GM19397 (cell line): ENCODE data around the gene MLLT10.

ENCODE experiments used
- ATAC-seq: cut with Tn5 transposase; IDR thresholded peaks from one replicate; pipeline ENCODE4 v1.9.1; 2021; ENCODE audit warnings: mild to moderate bottlenecking, moderate library complexity; ENCODE audit not compliant: unreplicated experiment

Gene MLLT10

DNA sequence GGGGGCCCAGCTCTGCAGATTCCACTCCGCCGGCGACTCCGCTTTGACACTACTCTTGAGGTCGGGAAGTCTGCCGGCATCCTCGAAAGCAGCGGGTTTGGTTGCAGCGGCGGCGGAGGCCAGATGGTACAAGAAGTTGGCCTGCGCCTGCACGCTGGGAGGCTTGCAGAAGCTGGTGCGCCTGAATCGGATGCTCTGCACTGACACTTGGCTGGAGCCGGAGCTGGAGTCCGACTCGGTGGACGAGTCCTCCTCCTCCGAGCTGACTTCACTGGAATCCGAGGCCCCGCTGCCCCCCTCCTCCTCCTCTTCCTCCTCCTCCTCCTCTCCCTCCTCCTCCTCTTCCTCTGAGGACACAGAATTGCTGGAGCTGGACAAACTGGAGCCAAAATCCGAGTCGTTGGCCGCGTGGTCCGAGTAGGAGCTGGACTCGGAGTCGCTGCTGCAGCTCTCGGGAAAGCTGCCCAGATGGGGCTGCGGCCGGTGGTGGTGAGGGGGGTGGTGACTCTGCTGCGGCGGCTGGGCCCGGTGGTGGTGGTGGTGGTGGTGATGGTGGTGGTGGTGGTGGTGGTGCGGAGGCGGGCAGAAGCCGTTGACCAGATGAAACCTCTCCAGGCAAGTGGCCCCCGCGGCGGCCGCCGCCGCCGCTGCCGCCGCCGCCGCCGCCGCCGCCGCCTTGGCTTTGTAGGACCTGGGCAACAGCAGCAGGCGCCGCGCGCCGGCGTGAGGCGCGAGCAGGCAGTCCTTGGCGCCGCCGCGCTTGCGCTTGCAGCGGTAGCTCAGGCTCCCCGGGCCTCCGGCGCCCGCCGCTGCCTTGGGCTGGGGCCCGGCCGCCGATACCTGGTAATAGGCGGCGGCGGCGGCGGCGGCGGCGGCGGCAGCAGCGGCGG is 17.5 kb upstream of the MLLT10 start:
- ATAC-seq = peak; percentile 77

DNA sequence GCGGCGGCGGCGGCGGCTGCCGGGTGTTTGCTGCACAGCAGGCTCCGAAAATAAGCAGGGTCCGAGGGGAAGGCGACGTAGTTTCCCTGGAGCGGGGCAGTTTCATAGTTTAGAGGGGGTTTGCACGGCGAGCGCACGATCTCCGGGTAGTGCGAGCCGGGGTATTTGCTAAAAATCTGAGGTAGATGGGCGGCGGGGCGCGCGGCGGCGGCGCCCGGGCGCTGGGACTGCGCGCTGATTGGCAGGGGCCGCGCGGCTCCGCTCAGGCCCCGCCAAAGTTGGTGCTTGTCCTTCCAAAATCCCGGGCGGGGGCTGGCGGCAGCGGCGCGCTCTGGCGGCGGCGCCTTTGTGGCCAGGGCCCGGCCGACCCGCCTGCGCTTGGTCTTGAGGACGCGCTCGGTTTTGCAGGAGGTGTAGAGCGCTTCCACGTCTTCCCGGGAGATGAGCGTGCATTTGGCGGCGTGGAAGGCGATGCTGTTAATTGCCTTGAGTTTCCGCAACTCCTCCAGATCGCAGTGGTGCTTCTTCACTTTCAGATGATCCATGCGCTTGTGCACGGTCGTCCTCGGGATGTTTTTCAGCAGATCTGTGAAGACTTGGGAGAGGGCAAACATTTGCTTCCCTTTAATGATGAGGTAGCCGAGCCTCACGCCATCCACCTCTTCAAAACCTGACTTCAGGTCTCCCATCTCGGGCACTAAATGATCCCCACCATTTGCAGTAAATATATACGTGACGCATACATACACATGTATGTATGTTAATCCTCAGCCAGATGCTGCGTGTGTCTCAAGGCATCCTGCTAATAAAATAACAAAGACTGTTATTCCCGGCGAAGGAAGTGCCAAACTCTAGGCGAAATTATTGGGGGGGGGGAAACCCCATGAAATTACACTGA is 16.6 kb upstream of the MLLT10 start:
- ATAC-seq = peak; percentile 70

DNA sequence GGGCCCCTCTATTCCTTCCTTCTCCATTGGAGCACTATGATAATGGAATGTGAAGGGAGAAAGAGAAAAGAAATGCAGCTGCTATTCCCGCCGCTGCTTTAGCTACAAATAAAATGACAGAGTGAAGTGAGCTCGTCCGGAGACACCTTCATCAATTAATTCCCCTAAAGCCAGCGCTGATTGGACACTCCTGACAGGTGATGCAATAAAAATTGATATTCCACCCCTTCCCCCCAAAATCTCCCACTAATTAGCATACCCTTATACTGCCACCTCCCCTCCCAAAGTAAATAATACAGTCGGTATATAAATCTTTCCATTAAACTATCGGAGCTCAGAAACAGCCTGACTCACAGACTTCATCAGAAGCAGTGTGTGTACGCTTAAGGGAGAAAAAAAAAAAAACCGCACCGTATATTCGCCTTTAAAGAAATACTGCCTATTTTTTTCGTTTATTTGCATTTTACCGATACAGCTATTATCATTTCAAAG is 15.8 kb upstream of the MLLT10 start:
- ATAC-seq = no peak

DNA sequence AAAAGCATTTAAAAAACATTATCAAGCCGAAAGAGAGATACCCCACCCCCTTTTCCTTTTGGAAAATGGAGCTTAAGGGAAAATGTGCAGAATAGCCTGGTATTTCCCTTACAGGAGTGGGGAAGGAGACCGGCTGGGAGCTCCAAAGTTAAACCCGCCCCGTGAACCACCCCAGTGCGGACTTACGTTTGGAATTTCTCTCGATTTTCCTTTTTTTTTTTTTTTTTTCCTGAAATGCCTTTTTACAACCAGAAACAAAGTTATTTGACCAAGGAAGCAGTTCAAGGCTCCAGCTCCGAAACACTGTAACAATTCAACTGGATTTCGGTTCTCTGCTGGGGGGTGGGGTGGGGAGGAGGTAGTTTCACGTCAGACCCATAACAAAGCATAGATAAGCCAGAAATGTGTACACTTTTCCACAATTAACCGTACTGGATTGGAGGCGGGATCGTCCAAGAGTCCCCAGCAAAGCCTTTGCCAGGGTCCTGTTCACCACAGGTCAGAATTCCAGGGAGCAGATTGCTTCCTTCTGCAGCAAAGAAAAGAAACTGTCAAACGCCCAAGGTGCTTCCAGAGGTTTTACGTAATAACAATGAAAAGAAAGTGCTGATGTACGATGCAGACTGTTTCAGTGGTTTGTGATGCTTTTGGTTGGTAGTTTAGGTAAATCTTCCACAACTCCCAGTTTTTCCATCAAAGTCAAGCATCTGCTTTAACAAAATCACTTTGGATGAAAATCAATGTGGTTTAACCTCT is 15.2 kb upstream of the MLLT10 start:
- no peak for ATAC-seq

DNA sequence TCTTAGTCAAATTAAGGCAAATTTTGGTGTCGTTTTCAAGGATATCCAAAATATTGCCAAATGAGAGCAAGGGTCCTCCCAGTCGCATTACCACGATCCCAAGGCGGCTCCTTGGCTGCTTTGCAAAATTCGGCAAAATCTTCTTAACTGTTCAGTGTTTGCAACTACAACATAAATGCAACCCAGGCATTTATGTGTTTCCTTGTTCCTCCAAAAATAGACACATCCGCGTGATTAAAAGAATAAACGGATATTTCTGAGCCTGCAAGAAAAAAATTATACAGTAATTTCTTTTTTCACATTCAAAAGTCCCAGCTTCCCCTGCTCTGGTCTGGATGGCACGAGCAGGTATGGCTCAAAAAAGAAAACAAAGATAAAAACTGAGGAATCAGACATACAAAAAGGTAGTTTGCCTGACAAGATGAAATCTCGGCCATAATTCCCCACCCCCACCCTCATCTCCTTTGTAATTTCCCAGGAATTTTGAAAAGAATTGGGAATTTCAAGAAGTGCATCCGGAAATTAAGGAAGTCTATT is 14.6 kb upstream of the MLLT10 start:
- no peak for ATAC-seq

DNA sequence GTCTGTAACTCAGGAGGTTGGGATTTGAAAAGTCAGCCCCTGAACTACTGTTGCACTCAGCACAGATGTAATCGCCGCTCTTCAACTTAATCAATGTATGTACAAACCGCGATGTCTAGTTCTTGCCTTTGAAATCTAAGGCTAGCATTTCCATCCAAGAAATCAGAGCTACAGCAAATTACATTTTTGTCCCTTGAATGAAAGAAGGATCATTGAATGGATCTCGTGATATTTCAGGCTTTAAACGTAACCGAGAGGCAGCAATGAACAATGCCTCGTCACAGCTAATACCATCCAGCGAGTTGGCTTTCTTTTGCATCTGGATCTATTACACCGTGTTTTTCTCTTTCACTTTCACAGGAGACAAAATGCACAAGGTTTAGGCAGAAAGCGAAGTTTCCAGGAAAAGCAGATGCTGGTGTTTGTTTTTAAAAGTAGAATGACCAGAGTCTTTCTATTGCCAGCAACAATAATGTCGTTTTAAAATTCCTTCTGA is 14.0 kb upstream of the MLLT10 start:
- no peak for ATAC-seq

DNA sequence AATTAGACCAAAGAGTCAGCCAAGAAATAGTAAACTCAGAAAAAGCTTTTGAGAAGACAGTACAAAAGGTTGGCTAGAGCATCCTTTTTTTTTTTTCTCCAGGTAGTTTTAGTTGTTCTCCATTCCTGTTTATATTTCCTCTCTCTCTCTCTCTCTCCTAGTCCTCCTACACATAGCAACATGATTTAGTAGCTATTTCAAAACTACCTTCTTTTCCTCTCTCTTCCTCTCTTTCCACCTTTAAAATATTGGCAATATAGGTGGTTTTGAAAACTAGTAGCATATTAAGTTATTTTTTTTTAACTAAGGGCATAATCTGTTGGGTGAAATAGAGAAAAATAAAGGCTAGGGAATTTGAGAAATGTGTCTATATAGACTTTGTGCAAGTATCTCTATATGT is 13.5 kb upstream of the MLLT10 start:
- ATAC-seq = no peak

DNA sequence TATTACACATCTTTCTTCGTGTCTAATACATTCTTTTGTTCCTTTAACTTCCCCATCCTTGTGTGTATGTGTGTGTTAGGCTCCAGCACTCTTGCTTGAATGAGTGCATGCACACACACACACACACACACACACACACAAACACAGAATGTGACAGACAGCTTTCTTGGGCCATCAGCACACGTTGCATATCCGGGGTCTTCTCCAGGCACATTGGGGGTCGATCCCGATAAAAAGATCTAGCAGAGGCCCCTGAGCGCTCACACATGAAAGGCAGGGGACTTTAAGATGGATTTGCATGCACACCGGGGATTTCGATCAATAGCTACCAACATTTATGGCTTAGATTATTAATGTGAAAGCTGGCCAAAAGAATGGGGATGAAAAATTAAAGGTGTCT is 13.1 kb upstream of the MLLT10 start:
- ATAC-seq = no peak

DNA sequence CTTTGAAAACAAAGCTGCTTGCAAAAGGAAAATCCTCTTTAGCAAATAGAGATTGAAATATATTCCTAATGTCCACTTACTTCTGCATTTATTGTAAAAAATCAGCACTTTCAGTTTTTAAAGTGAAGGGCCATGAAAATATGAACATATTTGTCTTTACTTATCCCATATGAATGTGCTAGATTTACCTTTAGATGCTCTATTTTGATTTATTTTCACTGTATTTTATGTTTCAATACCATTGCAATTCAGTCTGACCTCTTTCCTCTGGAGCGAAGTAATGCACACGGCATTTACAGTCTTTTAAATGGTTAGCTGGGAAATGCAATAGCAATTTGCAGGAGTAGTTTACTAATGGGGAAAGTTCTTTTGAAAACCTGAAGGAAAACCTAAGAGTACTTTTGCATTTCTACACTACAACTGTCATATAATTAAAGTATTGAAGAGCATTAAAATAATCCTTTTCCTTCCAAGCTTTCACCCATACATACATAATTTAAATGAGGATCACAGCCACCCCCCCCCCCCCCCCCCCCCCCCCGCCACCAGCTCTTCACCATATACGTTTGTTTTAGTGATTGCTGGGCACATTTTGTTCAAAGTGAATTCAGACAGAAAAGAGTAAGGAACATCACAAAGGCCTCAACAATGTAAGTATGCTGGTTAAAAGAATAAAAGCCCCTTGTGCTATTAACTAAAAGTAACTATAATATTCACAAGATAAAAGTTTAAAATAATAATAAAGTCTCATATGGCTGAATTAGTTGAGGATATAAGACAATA is 12.1 kb upstream of the MLLT10 start:
- ATAC-seq = no peak

DNA sequence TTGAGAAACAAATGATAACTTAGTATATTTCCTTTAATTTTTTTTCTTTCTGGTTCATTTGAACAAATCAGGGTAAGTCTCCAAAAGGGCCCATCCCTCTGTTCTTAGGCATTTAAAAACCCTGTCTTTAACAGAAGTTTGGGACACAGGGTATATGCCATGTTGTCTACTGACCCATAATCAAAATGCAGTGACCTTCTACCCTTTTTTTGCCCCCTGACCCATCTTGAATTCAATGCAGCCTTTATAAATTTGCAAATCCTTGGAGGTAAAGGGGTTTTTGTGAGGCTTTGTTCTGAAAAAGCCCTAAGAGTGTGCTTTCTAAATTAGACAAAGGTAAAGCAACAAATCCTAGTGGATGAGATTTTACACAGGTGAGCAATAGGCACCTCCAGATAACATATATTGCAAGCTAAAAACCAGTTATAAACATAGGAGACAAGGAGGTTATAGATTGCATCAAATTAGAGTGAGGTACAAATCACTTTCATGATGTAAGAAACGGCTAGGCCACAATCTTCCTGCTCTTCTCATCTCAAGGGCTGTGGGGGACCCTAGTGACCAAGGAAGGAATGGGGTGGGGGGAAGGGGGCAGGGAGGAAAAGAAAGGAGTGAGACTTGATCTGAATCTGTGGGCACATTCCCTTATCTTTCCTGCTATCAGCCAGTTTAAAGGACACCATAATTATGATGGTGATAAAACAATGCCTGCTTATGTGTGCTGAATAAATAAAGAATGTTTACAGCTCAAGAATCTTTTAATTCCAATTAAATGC is 11.2 kb upstream of the MLLT10 start:
- ATAC-seq = no peak

DNA sequence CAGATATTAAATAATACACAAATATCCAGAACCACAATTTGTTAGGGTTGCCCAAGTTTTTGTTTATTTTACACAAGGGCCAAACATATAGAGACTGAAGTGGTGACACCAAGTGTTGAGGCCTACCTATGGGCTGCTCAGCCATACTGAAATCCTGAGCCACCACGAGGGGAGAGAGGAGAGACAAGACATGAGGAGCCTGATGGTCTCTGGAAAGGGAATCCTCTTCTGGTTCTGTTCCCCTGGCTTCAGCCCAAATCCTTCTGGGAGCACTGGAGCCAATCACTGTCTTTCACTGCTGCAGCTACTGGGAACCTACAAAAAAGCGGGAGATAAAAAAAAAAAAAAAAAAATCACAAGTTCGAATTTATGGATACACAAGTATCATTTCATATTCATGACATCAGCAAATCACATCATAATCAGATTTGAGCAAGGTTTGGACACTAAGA is 10.4 kb upstream of the MLLT10 start:
- ATAC-seq = no peak

DNA sequence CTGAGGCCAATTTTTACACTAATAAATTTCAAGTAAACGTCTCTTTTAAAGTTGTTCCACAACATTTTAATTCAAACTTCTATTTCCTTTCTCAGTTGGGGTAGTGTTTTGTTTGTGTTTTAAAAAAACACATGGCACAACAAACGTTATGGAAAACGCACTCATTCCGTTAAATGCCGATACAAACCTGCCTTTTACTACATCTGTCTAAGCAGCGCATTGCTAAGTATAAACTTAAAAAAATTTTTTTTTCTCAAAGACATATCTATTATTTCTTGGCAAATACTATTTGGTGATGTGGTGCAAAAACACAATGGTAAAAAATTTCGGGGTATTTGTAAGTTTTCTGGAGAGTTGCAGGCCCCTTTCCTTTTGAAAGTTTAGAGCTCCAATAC is 9.9 kb upstream of the MLLT10 start:
- no peak for ATAC-seq

DNA sequence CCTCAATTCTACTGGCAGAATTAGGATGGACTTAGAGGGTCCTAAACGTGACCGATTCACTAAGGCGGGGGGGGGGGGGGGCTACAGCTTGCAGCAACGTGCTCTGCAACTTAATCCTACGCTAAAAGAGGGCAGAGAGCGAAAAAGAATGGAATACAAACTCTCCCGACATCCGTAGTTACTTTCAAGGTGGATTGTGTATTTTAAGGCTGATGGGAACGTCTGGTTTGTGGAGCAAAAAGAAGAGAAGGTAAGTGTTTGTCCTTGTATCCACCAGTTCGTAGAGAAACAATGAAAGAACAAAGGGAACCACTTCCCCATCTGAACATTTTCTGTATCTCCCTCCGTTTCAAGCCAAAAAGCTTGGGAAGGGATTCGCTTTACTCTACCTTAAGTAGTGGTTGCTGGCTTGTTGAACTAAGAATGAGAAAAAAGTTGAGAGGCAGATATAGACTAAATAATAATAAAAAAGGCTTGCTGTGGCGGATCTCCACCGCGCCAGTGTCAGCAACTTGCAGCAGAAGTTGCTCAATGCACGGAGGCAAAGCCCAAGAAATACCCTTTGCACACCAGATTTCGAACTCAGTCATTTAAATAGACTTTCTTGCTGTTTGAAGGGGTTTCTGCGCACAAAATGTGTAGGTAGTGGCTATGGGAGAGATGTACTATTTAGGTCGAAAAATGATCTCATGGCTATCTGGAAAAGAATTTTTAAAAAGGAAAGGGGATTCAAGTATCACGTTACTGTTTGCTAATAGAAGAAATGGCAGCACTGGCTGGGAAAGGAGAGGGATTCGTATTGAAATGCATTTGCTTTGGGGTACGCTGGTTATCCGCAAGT is 9.3 kb upstream of the MLLT10 start:
- no peak for ATAC-seq

DNA sequence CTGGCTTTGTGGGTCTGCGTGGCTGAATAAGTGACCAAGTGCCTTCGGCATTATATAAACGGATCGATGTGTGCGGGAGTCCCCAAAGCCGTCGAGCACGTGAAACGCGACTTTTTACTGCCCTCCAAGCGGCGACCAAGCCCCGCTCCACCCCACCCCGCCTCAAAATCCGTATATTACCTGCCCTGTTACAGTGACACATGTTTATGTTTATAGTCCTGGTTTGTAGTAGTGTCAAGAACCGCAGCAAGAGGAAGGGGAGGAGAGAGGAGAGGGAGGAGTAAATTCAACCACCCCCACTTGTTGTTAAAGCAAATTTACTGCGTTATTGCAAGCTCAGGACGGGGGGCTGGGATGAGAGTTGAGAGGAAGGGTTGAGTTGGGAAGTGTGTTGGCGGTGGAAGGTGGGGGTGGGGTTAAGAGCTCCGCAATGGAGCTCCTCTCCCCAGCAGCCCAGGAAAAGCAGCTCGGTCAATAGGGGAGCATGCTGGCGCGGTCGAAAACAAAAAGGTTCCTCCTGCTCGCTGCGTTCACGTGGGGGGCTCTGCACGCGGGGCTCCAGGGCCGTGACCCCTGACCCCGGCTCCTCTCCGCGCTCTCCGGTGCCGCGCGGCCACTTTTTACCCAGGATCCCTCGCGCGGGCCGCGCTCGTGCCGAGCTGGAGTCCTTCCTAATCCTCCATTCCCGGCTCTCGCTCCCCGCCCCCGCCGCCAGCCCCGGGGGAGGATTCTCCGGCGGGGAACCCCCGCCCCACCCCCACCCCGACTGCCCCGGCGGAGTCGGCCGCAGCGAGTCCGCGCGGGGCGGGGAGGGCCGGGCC is 8.5 kb upstream of the MLLT10 start, which contains the start of gene SKIDA1:
Gene SKIDA1, minus strand, starts transcription at position 316 of the 821 bp plus-strand sequence. CDS start 7,860 bp downstream, outside the sequence.
- peak; percentile 46 for ATAC-seq

DNA sequence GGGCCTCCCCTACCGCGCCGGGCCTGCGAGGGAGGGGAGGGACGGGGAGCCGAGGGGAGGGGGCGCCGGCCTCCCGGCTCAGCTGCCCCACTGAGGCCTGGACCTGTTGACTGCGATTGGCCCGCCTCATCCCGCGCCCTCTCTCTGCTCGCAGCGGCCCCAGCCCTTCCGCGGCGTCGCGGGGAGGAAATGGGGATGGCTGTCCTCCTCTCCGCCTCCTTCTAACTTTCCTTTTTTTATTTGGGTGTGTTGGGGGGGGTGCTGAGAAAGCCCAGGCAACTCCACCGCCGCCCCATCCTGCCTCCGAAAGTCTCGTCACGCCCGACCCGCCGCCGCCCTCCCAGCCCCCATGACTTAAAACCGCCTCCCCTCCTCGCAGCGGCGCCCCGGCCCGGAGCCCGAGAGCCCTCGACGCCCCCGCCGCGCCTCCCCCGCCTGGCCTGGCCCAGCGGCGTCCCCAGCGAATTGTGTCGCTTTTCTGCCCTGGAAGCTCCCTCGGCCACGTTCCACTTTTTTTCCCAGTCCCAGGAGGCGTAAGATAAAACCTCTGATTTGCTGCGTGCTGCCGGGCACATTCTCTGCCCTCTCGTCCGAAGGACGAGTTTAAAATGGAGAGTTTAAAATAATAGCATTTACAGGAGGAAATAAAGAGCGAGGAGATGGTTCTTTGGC is 7.7 kb upstream of the MLLT10 start:
- ATAC-seq = peak; percentile 44

DNA sequence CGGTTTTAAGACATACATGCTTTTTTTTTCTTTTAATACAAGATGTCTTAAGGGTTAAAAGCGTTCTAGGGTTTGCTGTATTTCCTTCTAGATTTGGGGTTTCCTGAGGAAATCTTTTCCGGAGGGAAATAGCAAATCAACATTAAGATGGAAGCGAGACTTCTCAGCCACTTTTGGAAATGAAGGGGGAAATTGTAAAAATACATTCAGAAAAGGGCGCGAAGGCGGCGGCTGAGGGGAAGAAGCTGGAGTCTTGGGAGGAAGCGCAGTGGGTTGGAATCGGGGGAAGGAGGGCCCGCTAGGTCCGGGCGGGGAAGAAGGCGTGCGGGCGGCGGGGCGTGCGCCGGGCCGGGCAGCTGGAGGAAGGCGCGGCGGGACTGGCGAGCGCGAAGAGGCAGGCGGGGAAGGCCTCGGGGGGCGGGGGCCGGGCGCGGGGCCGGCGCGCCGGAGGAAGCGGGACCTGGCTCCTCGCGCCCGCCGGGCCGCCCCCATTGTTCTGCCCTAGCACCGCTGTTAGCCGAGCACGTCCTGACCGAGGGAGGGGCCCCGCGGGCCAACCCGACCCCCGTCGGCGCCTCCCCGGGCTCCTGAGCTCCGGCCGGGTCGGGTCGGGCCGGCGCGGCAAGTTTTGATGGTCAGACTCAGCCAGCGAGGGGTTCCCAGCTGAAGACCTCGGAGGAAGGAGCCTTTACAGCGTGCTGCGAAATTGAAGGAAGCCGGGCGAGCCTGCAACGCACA is 7.0 kb upstream of the MLLT10 start:
- ATAC-seq = no peak
